Activated CD4-positive, alpha-beta memory T cell treated with anti-CD3 and anti-CD28 coated beads for 36 hours (primary cell): ENCODE data around the gene CFAP68. TPM values are rescaled to one million over a fixed set of nuclear protein-coding genes. Genes with fewer than 3 reads are reported as not detected.
A peak's percentile ranks its signal among the peaks of the same experiment; 100 is the strongest.

ENCODE experiments used
- CTCF ChIA-PET: fragments of 350-600 bp; sonication (Branson Sonifier 250); formaldehyde crosslinking; loops from one replicate; lab custom pipeline; 2021; ENCODE audit warnings: antibody characterized with exemption, inconsistent platforms; lab: Charles Lee
- POLR2A ChIA-PET: fragments of 350-600 bp; sonication (Branson Sonifier 250); formaldehyde crosslinking; loops from one replicate; lab custom pipeline; 2021; ENCODE audit warnings: antibody characterized with exemption; lab: Charles Lee
- DNase-seq: peaks from one replicate; pipeline ENCODE4 v3.0.0-alpha.2; 2020
- H3K27ac Mint-ChIP-seq: one replicate; pipeline ENCODE4 v1.8.0; 2021; ENCODE audit warnings: mixed read lengths
- H3K27me3 Mint-ChIP-seq: one replicate; pipeline ENCODE4 v1.8.0; 2021; ENCODE audit warnings: mixed read lengths
- H3K36me3 Mint-ChIP-seq: one replicate; pipeline ENCODE4 v1.8.0; 2021; ENCODE audit warnings: mixed read lengths
- H3K4me1 Mint-ChIP-seq: one replicate; pipeline ENCODE4 v1.8.0; 2021; ENCODE audit warnings: low read depth, mixed read lengths
- H3K4me3 Mint-ChIP-seq: one replicate; pipeline ENCODE4 v1.8.0; 2021; ENCODE audit warnings: mild to moderate bottlenecking, mixed read lengths
- H3K9me3 Mint-ChIP-seq: one replicate; pipeline ENCODE4 v1.8.0; 2021; ENCODE audit warnings: mixed read lengths
- intact Hi-C: fragments of 100-400 bp; cut with micrococcal nuclease; formaldehyde crosslinking; loops from one replicate; pipeline ENCODE4 v1.15.1; 2023
- total RNA-seq, 2 experiments: library from RNA; stranded (reverse); gene quantifications; one replicate each; pipeline ENCODE4 v1.2.3, GENCODE V29; 2021

Gene CFAP68
- total RNA-seq, 2 experiments from 2014 or later, result 29.9 to 33.6 TPM

GRCh38 chr11:111845276-111846028 is 33.9 kb upstream of the CFAP68 start:
- ChIA-PET POLR2A (no interaction called here), CTCF (interaction anchor here (1.0 to 3.2 kb wide), 4 partner anchors 10 to 69 kb away, joined by 3 to 11 read pairs (median 4); no protein-coding TSS in a partner anchor)
- no peaks in the 10 kb centered on the region for H3K9me3 Mint-ChIP-seq
- intact Hi-C loops, result loop anchor here (10.0 kb wide), 1 partner anchor 391 kb away; no protein-coding TSS in a partner anchor
- peaks cover 10% of the 10 kb centered on the region for H3K36me3 Mint-ChIP-seq
- H3K27ac Mint-ChIP-seq, result no peak overlapping the region
- no peak overlapping the region for H3K4me3 Mint-ChIP-seq
- DNase-seq, result no peak
- H3K4me1 Mint-ChIP-seq, result peaks cover 4% of the 10 kb centered on the region
- no peaks in the 10 kb centered on the region for H3K27me3 Mint-ChIP-seq

- intact Hi-C loops, result loop anchor here (10.0 kb wide), 1 partner anchor 391 kb away; no protein-coding TSS in a partner anchor
- H3K9me3 Mint-ChIP-seq, result no peaks in the 10 kb centered on the region
- H3K27me3 Mint-ChIP-seq, result no peaks in the 10 kb centered on the region
- POLR2A ChIA-PET, result no interaction called here
- DNase-seq, result no peak
- CTCF ChIA-PET, result interaction anchor here (1.1 to 3.2 kb wide), 3 partner anchors 11 to 69 kb away, joined by 3 to 11 read pairs (median 4); no protein-coding TSS in a partner anchor
- H3K36me3 Mint-ChIP-seq, result peaks cover 12% of the 10 kb centered on the region
- no peak overlapping the region for H3K27ac Mint-ChIP-seq
- H3K4me1 Mint-ChIP-seq, result peaks cover 3% of the 10 kb centered on the region
- no peak overlapping the region for H3K4me3 Mint-ChIP-seq
Measured at GRCh38 chr11:111846063-111846462, 33.3 kb upstream of the CFAP68 start.

GRCh38 chr11:111846636-111847035 is 32.7 kb upstream of the CFAP68 start:
- Mint-ChIP-seq H3K9me3 (no peaks in the 10 kb centered on the region), H3K4me3 (no peak overlapping the region), H3K4me1 (no peaks in the 10 kb centered on the region), H3K36me3 (peaks cover 13% of the 10 kb centered on the region), H3K27me3 (no peaks in the 10 kb centered on the region), H3K27ac (no peak overlapping the region)
- no peak for DNase-seq
- ChIA-PET POLR2A (no interaction called here), CTCF (interaction anchor here (1.2 to 3.2 kb wide), 2 partner anchors 70 to 280 kb away, joined by 3 to 11 read pairs; no protein-coding TSS in a partner anchor)
- intact Hi-C loops, result loop anchor here (10.0 kb wide), 1 partner anchor 392 kb away; no protein-coding TSS in a partner anchor

- no peak for DNase-seq
- POLR2A ChIA-PET, result no interaction called here
- Mint-ChIP-seq H3K4me1 (no peaks in the 10 kb centered on the region), H3K27me3 (no peaks in the 10 kb centered on the region), H3K27ac (no peak overlapping the region), H3K36me3 (peaks cover 26% of the 10 kb centered on the region), H3K9me3 (no peaks in the 10 kb centered on the region), H3K4me3 (no peak overlapping the region)
- intact Hi-C loops, result loop anchor here (10.0 kb wide), 1 partner anchor 395 kb away; no protein-coding TSS in a partner anchor
- CTCF ChIA-PET, result interaction anchor here (0.8 to 1.7 kb wide), 2 partner anchors 8 to 21 kb away, joined by 4 to 8 read pairs; no protein-coding TSS in a partner anchor
Measured at GRCh38 chr11:111849631-111850030, 29.7 kb upstream of the CFAP68 start.

- Mint-ChIP-seq H3K36me3 (peaks cover 37% of the 10 kb centered on the region), H3K4me3 (no peak overlapping the region), H3K27ac (no peak overlapping the region), H3K4me1 (no peaks in the 10 kb centered on the region), H3K27me3 (no peaks in the 10 kb centered on the region), H3K9me3 (no peaks in the 10 kb centered on the region)
- CTCF ChIA-PET, result interaction anchor here (1.7 kb wide), 1 partner anchor 8 kb away, joined by 5 read pairs; no protein-coding TSS in a partner anchor
- intact Hi-C loops, result no loop called here
- DNase-seq, result no peak
- POLR2A ChIA-PET, result no interaction called here
Measured at GRCh38 chr11:111851067-111851466, 28.3 kb upstream of the CFAP68 start.

GRCh38 chr11:111851636-111852035 is 27.7 kb upstream of the CFAP68 start:
- no peaks in the 10 kb centered on the region for H3K27me3 Mint-ChIP-seq
- POLR2A ChIA-PET, result interaction anchor here (0.6 kb wide), 1 partner anchor 14 kb away, joined by 3 read pairs; no protein-coding TSS in a partner anchor
- H3K9me3 Mint-ChIP-seq, result no peaks in the 10 kb centered on the region
- no peak overlapping the region for H3K27ac Mint-ChIP-seq
- no peaks in the 10 kb centered on the region for H3K4me1 Mint-ChIP-seq
- intact Hi-C loops, result no loop called here
- CTCF ChIA-PET, result interaction anchor here (1.7 kb wide), 1 partner anchor 9 kb away, joined by 5 read pairs; no protein-coding TSS in a partner anchor
- H3K36me3 Mint-ChIP-seq, result peaks cover 37% of the 10 kb centered on the region
- no peak overlapping the region for H3K4me3 Mint-ChIP-seq
- no peak for DNase-seq

GRCh38 chr11:111852103-111852502 is 27.2 kb upstream of the CFAP68 start:
- DNase-seq, result no peak
- Mint-ChIP-seq H3K36me3 (peaks cover 38% of the 10 kb centered on the region), H3K27ac (no peak overlapping the region), H3K9me3 (no peaks in the 10 kb centered on the region), H3K27me3 (no peaks in the 10 kb centered on the region), H3K4me1 (no peaks in the 10 kb centered on the region), H3K4me3 (no peak overlapping the region)
- ChIA-PET CTCF (interaction anchor here (1.7 kb wide), 1 partner anchor 9 kb away, joined by 5 read pairs; no protein-coding TSS in a partner anchor), POLR2A (interaction anchor here (0.6 kb wide), 1 partner anchor 13 kb away, joined by 3 read pairs; no protein-coding TSS in a partner anchor)
- intact Hi-C loops, result no loop called here

GRCh38 chr11:111855506-111855905 is 23.8 kb upstream of the CFAP68 start:
- DNase-seq, result no peak
- Mint-ChIP-seq H3K4me3 (no peak overlapping the region), H3K36me3 (peaks cover 39% of the 10 kb centered on the region), H3K9me3 (no peaks in the 10 kb centered on the region), H3K27ac (no peak overlapping the region), H3K27me3 (no peaks in the 10 kb centered on the region), H3K4me1 (no peaks in the 10 kb centered on the region)
- ChIA-PET POLR2A (no interaction called here), CTCF (interaction anchor here (1.5 kb wide), 1 partner anchor 14 kb away, joined by 7 read pairs; no protein-coding TSS in a partner anchor)
- intact Hi-C loops, result no loop called here

- ChIA-PET CTCF (interaction anchor here (0.7 kb wide), 1 partner anchor 43 kb away, joined by 3 read pairs; no protein-coding TSS in a partner anchor), POLR2A (no interaction called here)
- H3K27me3 Mint-ChIP-seq, result no peaks in the 10 kb centered on the region
- intact Hi-C loops, result no loop called here
- no peak overlapping the region for H3K4me3 Mint-ChIP-seq
- H3K9me3 Mint-ChIP-seq, result no peaks in the 10 kb centered on the region
- no peak for DNase-seq
- H3K4me1 Mint-ChIP-seq, result no peaks in the 10 kb centered on the region
- peaks cover 27% of the 10 kb centered on the region for H3K36me3 Mint-ChIP-seq
- H3K27ac Mint-ChIP-seq, result no peak overlapping the region
Measured at GRCh38 chr11:111860257-111860656, 19.1 kb upstream of the CFAP68 start.

- DNase-seq, result no peak
- peaks cover 33% of the 10 kb centered on the region for H3K36me3 Mint-ChIP-seq
- peak overlapping the region; percentile 27 for H3K4me3 Mint-ChIP-seq
- no peaks in the 10 kb centered on the region for H3K27me3 Mint-ChIP-seq
- H3K9me3 Mint-ChIP-seq, result no peaks in the 10 kb centered on the region
- no peak overlapping the region for H3K27ac Mint-ChIP-seq
- peaks cover 24% of the 10 kb centered on the region for H3K4me1 Mint-ChIP-seq
- intact Hi-C loops, result loop anchor here (2.0 to 10.0 kb wide), 5 partner anchors 103 to 1445 kb away; partner anchors contain the start of genes DLAT, PPP2R1B, PTS and SDHD
- ChIA-PET POLR2A (interaction anchor here (0.9 to 1.0 kb wide), 3 partner anchors 57 to 266 kb away, joined by 3 to 5 read pairs (median 3); no protein-coding TSS in a partner anchor), CTCF (interaction anchor here (0.6 to 2.9 kb wide), 9 partner anchors 11 to 266 kb away, joined by 3 to 15 read pairs (median 4); partner anchors contain the start of gene PPP2R1B)
Measured at GRCh38 chr11:111870113-111870512, 9.2 kb upstream of the CFAP68 start.

- intact Hi-C loops, result loop anchor here (2.0 to 10.0 kb wide), 5 partner anchors 104 to 1444 kb away; partner anchors contain the start of genes DLAT, PPP2R1B, PTS and SDHD
- H3K4me3 Mint-ChIP-seq, result peak overlapping the region; percentile 92
- peak overlapping the region; percentile 86 for H3K27ac Mint-ChIP-seq
- H3K27me3 Mint-ChIP-seq, result no peaks in the 10 kb centered on the region
- no peak for DNase-seq
- ChIA-PET CTCF (interaction anchor here (0.6 to 2.9 kb wide), 9 partner anchors 11 to 266 kb away, joined by 3 to 15 read pairs (median 4); partner anchors contain the start of gene PPP2R1B), POLR2A (interaction anchor here (0.9 to 1.3 kb wide), 5 partner anchors 9 to 267 kb away, joined by 3 to 5 read pairs (median 3); partner anchors contain the start of genes SDHD and TIMM8B)
- no peaks in the 10 kb centered on the region for H3K9me3 Mint-ChIP-seq
- peaks cover 29% of the 10 kb centered on the region for H3K36me3 Mint-ChIP-seq
- peaks cover 24% of the 10 kb centered on the region for H3K4me1 Mint-ChIP-seq
Measured at GRCh38 chr11:111870522-111870885, 8.8 kb upstream of the CFAP68 start.
